Measurements from ENCODE around the gene ZC3H13. TPM values are rescaled to one million over a fixed set of nuclear protein-coding genes. Genes with fewer than 3 reads are reported as not detected.

The ZC3H13 gene
- total RNA-seq, 4 donors from 2014 or later, result 33.6 to 47.8 (median 36.4) TPM

DNA sequence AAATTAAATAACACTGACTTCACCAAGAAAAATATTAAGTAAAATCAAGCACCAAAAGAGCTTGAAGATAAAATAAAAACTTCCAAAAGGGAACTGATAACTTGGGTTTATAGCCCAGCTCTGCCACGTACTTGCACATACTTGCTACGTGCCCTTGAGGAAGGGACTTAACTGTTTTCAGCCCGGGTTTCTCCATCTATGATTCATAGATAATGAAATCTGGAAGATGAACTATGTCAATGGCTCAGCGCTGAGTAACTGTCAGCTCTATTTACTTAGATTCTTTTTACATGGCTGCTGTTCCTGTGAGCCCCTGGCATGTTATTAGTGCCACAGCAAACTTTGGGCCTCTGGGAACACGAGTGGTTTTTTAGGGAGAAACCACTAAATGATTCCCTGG lies 9.6 kb upstream of the ZC3H13 start:
- intact Hi-C loops (cut with DNase I), result no loop called here
- Histone ChIP-seq H3K36me3 (no peaks in the 10 kb centered on the region), H3K4me1 (no peaks in the 10 kb centered on the region), H3K4me3 (no peak overlapping the region), H3K27ac (replicated peaks in 1 of 4) (no peak overlapping the region), H3K27me3 (no peaks in the 10 kb centered on the region), H3K9me3 (no peaks in the 10 kb centered on the region)
- TF ChIP-seq POLR2AphosphoS5 (IDR thresholded peaks at IDR 0.05), result no peak
- no peak for TF ChIP-seq EP300 (IDR thresholded peaks at IDR 0.05)
- no peak for TF ChIP-seq POLR2A (IDR thresholded peaks at IDR 0.05; ENCODE audit: low read depth)
- TF ChIP-seq, protein P1, sequence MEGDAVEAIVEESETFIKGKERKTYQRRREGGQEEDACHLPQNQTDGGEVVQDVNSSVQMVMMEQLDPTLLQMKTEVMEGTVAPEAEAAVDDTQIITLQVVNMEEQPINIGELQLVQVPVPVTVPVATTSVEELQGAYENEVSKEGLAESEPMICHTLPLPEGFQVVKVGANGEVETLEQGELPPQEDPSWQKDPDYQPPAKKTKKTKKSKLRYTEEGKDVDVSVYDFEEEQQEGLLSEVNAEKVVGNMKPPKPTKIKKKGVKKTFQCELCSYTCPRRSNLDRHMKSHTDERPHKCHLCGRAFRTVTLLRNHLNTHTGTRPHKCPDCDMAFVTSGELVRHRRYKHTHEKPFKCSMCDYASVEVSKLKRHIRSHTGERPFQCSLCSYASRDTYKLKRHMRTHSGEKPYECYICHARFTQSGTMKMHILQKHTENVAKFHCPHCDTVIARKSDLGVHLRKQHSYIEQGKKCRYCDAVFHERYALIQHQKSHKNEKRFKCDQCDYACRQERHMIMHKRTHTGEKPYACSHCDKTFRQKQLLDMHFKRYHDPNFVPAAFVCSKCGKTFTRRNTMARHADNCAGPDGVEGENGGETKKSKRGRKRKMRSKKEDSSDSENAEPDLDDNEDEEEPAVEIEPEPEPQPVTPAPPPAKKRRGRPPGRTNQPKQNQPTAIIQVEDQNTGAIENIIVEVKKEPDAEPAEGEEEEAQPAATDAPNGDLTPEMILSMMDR (IDR thresholded peaks at IDR 0.05), result no peak
- no peak for DNase-seq (ENCODE audit: extremely low spot score)
- WGBS, result 76% methylated on average over 5 of the region's 5 CpGs

DNA sequence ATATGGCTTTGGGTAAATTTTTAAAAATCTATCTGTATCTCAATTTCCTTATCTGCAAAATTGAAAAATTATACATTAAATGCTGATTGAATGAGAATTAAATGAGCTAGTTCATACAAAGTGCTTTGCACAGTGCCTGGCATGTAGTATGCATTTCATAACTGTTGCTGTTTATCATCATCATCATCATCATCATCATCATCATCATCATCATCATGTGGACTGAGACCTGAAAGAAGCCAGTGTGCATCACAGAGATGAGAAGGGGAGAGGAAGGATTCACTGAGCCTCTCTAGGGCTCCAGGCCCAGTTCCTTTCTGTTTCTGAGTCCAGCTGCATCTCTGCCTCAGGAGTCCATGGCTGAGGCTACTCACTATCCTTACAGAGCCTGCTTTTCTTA lies 6.9 kb upstream of the ZC3H13 start:
- intact Hi-C loops (cut with DNase I), result no loop called here
- no peaks in the 10 kb centered on the region for H3K4me1 ChIP-seq
- H3K27me3 ChIP-seq, result no peaks in the 10 kb centered on the region
- TF ChIP-seq POLR2AphosphoS5 (IDR thresholded peaks at IDR 0.05), result no peak
- TF ChIP-seq, protein P1 (IDR thresholded peaks at IDR 0.05), result no peak
- no peak for TF ChIP-seq EP300 (IDR thresholded peaks at IDR 0.05)
- no peak for TF ChIP-seq POLR2A (IDR thresholded peaks at IDR 0.05; ENCODE audit: low read depth)
- no peaks in the 10 kb centered on the region for H3K36me3 ChIP-seq
- no peaks in the 10 kb centered on the region for H3K9me3 ChIP-seq
- no peak overlapping the region for H3K4me3 ChIP-seq
- H3K27ac ChIP-seq (replicated peaks in 1 of 4), result no peak overlapping the region
- DNase-seq (ENCODE audit: extremely low spot score), result no peak

DNA sequence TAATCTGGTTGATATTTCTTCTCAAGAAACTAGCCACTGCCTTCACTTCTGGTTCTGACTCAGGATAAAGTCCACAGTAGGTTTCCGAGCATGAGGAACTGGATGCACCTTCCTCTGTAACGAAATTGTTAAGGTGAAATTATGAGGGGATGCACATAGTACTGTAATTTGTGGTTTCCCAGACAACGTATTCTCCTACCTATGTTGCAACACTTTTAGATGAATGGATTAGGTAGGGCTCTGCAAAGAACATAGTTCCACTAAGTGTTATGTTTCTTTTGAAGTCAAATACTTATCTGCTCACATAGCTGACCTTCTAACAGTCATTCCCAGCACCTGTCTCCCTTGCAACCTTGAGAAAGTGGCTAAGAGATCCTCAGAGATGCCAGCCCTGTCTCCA lies 5.7 kb upstream of the ZC3H13 start:
- 79% methylated on average over 3 of the region's 3 CpGs for WGBS
- Histone ChIP-seq H3K9me3 (no peaks in the 10 kb centered on the region), H3K27me3 (no peaks in the 10 kb centered on the region), H3K4me1 (peaks cover 4 to 6% (median 5%) of the 10 kb centered on the region in 4 donors), H3K36me3 (no peaks in the 10 kb centered on the region), H3K4me3 (no peak overlapping the region), H3K27ac (replicated peaks in 1 of 4) (no peak overlapping the region)
- TF ChIP-seq, protein P1 (IDR thresholded peaks at IDR 0.05), result no peak
- TF ChIP-seq POLR2AphosphoS5 (IDR thresholded peaks at IDR 0.05) (no peak), POLR2A (IDR thresholded peaks at IDR 0.05; ENCODE audit: low read depth) (no peak), EP300 (IDR thresholded peaks at IDR 0.05) (no peak)
- DNase-seq (ENCODE audit: extremely low spot score), result no peak
- intact Hi-C loops (cut with DNase I), result no loop called here

DNA sequence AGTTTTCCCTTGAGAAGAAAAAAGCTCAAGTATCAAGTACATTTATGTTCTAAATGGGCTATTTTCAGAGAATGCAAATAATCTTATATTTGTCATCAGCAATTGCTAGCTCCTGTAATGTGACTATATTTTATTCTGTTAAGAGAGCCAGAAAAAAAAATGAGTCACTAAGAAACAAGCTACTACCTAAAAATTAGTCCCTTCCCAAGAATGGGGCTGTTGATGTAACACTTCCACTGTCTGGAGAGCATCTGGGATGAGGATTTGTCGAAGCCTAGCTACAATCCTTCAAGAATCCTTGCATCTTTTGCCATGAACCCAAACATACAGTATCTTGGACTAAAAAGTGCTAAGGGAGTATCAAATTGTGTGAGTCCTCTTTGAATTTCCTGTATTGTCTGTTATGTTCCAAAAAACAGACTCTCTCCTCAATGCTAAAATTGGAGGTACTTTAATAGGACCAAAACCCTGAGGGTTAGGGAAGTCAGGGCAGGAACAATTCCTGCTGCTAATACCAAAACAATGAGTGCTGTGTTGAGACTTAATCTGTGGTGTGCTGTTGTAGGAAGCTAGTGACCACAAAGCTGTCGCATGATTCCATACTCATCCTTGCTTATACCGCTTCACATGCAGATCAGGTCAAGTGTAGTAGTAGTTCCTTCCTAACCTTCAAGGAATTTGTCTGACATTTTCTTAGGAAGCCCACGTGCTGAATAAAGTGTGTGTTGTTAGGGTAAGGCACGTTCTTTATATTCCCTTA lies 4.9 kb upstream of the ZC3H13 start:
- peaks cover 8% of the 10 kb centered on the region in 4 donors for H3K4me1 ChIP-seq
- 64% methylated on average over 5 of the region's 5 CpGs for WGBS
- intact Hi-C loops (cut with DNase I), result no loop called here
- H3K9me3 ChIP-seq, result no peaks in the 10 kb centered on the region
- H3K27ac ChIP-seq (replicated peaks in 1 of 4), result no peak overlapping the region
- DNase-seq (ENCODE audit: extremely low spot score), result no peak
- H3K4me3 ChIP-seq, result no peak overlapping the region
- H3K36me3 ChIP-seq, result no peaks in the 10 kb centered on the region
- H3K27me3 ChIP-seq, result no peaks in the 10 kb centered on the region
- TF ChIP-seq EP300 (IDR thresholded peaks at IDR 0.05), result no peak
- no peak for TF ChIP-seq POLR2A (IDR thresholded peaks at IDR 0.05; ENCODE audit: low read depth)
- TF ChIP-seq, protein P1 (IDR thresholded peaks at IDR 0.05), result no peak
- TF ChIP-seq POLR2AphosphoS5 (IDR thresholded peaks at IDR 0.05), result no peak

Data from esophagus muscularis mucosa (tissue), 4 donors.